Spleen (tissue), 11 donors: Measurements from ENCODE around the gene CCDC78. TPM values are rescaled to one million over a fixed set of nuclear protein-coding genes. Genes with fewer than 3 reads are reported as not detected.

Experiments
- DNase-seq: peaks from one replicate; pipeline ENCODE4 v3.0.0-alpha.2; 2020
- H3K27ac ChIP-seq, 8 donors: fragments of 200-600 bp; sonication (generic) in 7 of 8; 1 replicate in 4 of 8; 2 replicates in 4 of 8; pipeline versions ENCODE4 v1.5.0 to v1.8.0; 2016 to 2021; ENCODE audit warnings: inconsistent platforms in 4 of 8, mild to moderate bottlenecking in 4 of 8, moderate library complexity in 1 of 8
- H3K27me3 ChIP-seq, 7 donors: fragments of 200-600 bp; sonication (generic) in 6 of 7; replicated peaks in 1 of 7; 1 replicate in 4 of 7; 2 replicates in 3 of 7; pipeline versions ENCODE4 v1.5.0 to v1.8.0; 2016 to 2021; ENCODE audit warnings: inconsistent platforms in 3 of 7, mild to moderate bottlenecking in 1 of 7
- H3K36me3 ChIP-seq, 6 donors: fragments of 200-600 bp; sonication (generic) in 5 of 6; 1 replicate in 4 of 6; 2 replicates in 2 of 6; pipeline versions ENCODE4 v1.5.0 to v1.8.0; 2016 to 2021; ENCODE audit warnings: inconsistent platforms in 2 of 6
- H3K4me1 ChIP-seq, 6 donors: fragments of 200-600 bp; sonication (generic) in 5 of 6; 1 replicate in 3 of 6; 2 replicates in 3 of 6; pipeline versions ENCODE4 v1.5.0 to v1.8.0; 2016 to 2021; ENCODE audit warnings: inconsistent platforms in 3 of 6
- H3K4me3 ChIP-seq, 8 donors: fragments of 200-600 bp; sonication (generic) in 7 of 8; 1 replicate in 4 of 8; 2 replicates in 4 of 8; pipeline versions ENCODE4 v1.5.0 to v1.8.0; 2016 to 2021; ENCODE audit warnings: inconsistent platforms in 4 of 8, mild to moderate bottlenecking in 4 of 8, moderate library complexity in 2 of 8
- H3K9me3 ChIP-seq, 8 donors: fragments of 200-600 bp; sonication (generic) in 7 of 8; 1 replicate in 4 of 8; 2 replicates in 4 of 8; pipeline versions ENCODE4 v1.5.0 to v1.8.0; 2016 to 2021; ENCODE audit warnings: inconsistent platforms in 4 of 8
- CTCF ChIP-seq, 11 experiments: fragments of 200-600 bp in 7 of 11; fragments of 450-650 bp in 4 of 11; sonication (generic) in 4 of 11; IDR thresholded peaks in 8 of 11; conservative IDR thresholded peaks in 3 of 11; 1 replicate in 7 of 11; 2 replicates in 4 of 11; pipeline versions ENCODE4 v1.4.0 to v1.8.0; 2016 to 2021; ENCODE audit warnings: antibody characterized with exemption in 11 of 11, inconsistent platforms in 4 of 11, mild to moderate bottlenecking in 1 of 11
- POLR2A ChIP-seq, 3 donors: fragments of 450-650 bp; IDR thresholded peaks; one replicate each; pipeline ENCODE4 v1.5.1; 2017; ENCODE audit warnings: antibody characterized with exemption in 3 of 3, mild to moderate bottlenecking in 1 of 3
- POLR2AphosphoS5 ChIP-seq, 3 donors: sonication (generic); formaldehyde crosslinking; IDR thresholded peaks; one replicate each; pipeline ENCODE4 v1.5.1; 2017; ENCODE audit warnings: antibody characterized with exemption in 3 of 3
- WGBS, 5 donors: extraction: QIAGEN DNeasy Blood & Tissue Kit in 3 of 5; methylation state at CpG; one replicate each; pipeline versions ENCODE4 v1.1.5 to v1.1.7; 2013 to 2018; 5-methylcytosine and 5-hydroxymethylcytosine counted together
- intact Hi-C: fragments of 100-400 bp; cut with DNase I; formaldehyde crosslinking; loops from one replicate; pipeline ENCODE4 v1.15.0; 2023; ENCODE audit warnings: low total_unique reads
- polyA plus RNA-seq, 3 donors: library from polyadenylated mRNA; stranded (reverse); fragments of 200-250 nt; gene quantifications; one replicate each; pipeline ENCODE4 v1.2.1, GENCODE V29; 2013
- total RNA-seq, 7 donors: library from RNA; depleted of rRNA in 3 of 7; stranded (reverse); fragments of >200 nt in 3 of 7; fragmentation: NEBNext Ultra II Directional in 4 of 7; extraction: Animal tissue kit (Norgen Biotek cat#: 25700) in 4 of 7; gene quantifications; one replicate each; pipeline versions ENCODE4 v1.1.0 to v1.2.1, GENCODE V29; 2016 to 2021
- donor health status: healthy with polysubstance abuse.
- donor health status: DM: no; HTN: no; CAD: no; lungs with moderate emphysema.
- donor health status: DM: no; HTN: no; CAD: no.
- donor health status: Bipolar disorder and iron deficiency.
- donor health status: healthy.
- donor health status: DM: no; HTN: no; CAD: no.
- donor health status: DM: yes; HTN: yes; CAD: no.

CCDC78 gene
- total and polyA plus RNA-seq, 10 donors, result 2.9 to 23.7 (median 7.2) TPM

DNA sequence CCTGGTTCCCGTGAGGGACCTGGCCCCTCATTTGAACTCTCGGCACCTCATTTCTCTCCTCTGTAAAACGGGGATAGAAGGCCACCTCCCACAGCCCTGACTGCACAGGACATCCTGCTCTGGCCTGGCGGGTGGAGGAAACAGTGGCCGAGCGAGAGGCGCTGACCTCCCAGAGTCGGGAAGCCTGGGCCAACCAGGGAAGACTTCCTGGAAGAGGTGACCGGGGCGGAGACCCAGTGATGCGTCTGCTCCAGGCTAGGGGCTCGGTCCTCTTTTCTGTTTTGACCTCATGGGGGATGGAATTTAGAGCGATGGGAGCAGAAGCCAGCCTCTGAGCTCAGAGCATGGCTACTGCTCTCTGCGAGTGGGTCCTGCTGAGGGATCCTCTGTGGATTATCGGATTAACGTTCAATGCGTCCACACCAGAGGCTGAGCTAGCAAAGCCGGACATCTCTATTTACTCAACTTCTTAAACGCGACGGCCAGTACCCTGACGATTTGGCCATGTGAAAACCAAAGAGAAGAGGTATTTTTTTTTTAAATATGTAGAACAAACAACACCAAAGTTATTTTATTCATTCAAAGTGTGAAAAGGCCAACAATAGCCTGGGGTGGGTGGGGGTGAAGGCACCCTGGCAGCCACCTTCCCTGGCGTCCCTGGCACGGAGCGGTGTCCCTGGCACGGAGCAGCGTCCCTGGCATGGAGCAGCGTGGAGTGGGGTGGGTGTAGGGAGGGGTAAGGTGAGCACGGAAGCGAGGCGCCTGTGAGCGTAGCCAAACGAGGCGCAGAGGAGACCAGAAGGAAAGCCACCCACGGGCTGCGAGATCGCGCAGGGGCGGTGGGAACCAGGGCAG is 25.1 kb upstream of the CCDC78 start:
- Histone ChIP-seq H3K27me3 (peaks cover 0 to 6% (median 0%) of the 10 kb centered on the region in 7 donors), H3K36me3 (no peaks in the 10 kb centered on the region), H3K4me3 (no peak overlapping the region), H3K9me3 (peaks cover 0 to 1% (median 0%) of the 10 kb centered on the region in 8 donors), H3K4me1 (peaks cover 0 to 12% (median 2%) of the 10 kb centered on the region in 6 donors), H3K27ac (no peak overlapping the region)
- DNase-seq, result no peak
- TF ChIP-seq POLR2A (IDR thresholded peaks at IDR 0.05), result no peak
- TF ChIP-seq CTCF (IDR thresholded peaks at IDR 0.05 in 8 of 11, conservative IDR thresholded peaks at IDR 0.05 in 3 of 11), result no peak
- no peak for TF ChIP-seq POLR2AphosphoS5 (IDR thresholded peaks at IDR 0.05)
- intact Hi-C loops, result no loop called here
- WGBS, 5 donors, result 72 to 85% (median 77%) methylated on average over 37 to 39 of the region's 39 CpGs

DNA sequence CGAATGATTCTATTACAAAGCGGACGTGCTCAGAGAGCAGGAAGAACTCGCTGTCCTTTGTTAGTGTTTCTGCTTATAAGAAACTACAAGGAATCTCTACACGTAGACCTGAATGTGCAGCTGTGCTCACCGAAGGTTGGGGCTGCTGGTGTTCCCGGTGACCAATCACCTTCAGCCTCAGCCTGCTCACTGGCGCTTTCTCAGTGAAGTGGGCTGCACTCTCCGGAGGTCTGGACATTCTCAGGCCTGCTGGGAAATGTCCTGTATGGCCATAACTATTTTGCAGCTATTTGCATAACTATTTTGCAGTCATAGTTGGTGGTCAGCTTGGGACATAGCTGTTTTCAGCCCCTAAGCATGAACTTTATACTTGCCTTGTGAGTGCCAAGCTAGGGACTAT is 24.2 kb upstream of the CCDC78 start:
- H3K36me3 ChIP-seq, result no peaks in the 10 kb centered on the region
- no peak overlapping the region for H3K27ac ChIP-seq
- H3K4me3 ChIP-seq, result no peak overlapping the region
- TF ChIP-seq POLR2A (IDR thresholded peaks at IDR 0.05), result no peak
- no peak for TF ChIP-seq POLR2AphosphoS5 (IDR thresholded peaks at IDR 0.05)
- no peak for TF ChIP-seq CTCF (IDR thresholded peaks at IDR 0.05 in 8 of 11, conservative IDR thresholded peaks at IDR 0.05 in 3 of 11)
- WGBS, 5 donors, result 68 to 77% (median 76%) methylated on average over 9 of the region's 9 CpGs
- peaks cover 0 to 9% (median 0%) of the 10 kb centered on the region in 7 donors for H3K27me3 ChIP-seq
- peaks cover 0 to 12% (median 2%) of the 10 kb centered on the region in 6 donors for H3K4me1 ChIP-seq
- DNase-seq, result no peak
- intact Hi-C loops, result no loop called here
- no peaks in the 10 kb centered on the region for H3K9me3 ChIP-seq

- no peak overlapping the region for H3K4me3 ChIP-seq
- WGBS, 5 donors, result 70 to 96% (median 85%) methylated on average over 6 of the region's 6 CpGs
- H3K9me3 ChIP-seq, result no peaks in the 10 kb centered on the region
- TF ChIP-seq POLR2A (IDR thresholded peaks at IDR 0.05) (no peak), POLR2AphosphoS5 (IDR thresholded peaks at IDR 0.05) (no peak), CTCF (IDR thresholded peaks at IDR 0.05 in 8 of 11, conservative IDR thresholded peaks at IDR 0.05 in 3 of 11) (no peak)
- H3K4me1 ChIP-seq, result no peaks in the 10 kb centered on the region
- no peak for DNase-seq
- H3K36me3 ChIP-seq, result no peaks in the 10 kb centered on the region
- peaks cover 0 to 15% (median 0%) of the 10 kb centered on the region in 7 donors for H3K27me3 ChIP-seq
- intact Hi-C loops, result no loop called here
- no peak overlapping the region for H3K27ac ChIP-seq
Observed at GRCh38 chr16:749010-749409, 22.8 kb upstream of the CCDC78 start.

GRCh38 chr16:747978-748746 is 21.9 kb upstream of the CCDC78 start:
- no peak for TF ChIP-seq POLR2A (IDR thresholded peaks at IDR 0.05)
- no peak for TF ChIP-seq CTCF (IDR thresholded peaks at IDR 0.05 in 8 of 11, conservative IDR thresholded peaks at IDR 0.05 in 3 of 11)
- TF ChIP-seq POLR2AphosphoS5 (IDR thresholded peaks at IDR 0.05), result no peak
- intact Hi-C loops, result no loop called here
- Histone ChIP-seq H3K9me3 (no peaks in the 10 kb centered on the region), H3K27me3 (peaks cover 0 to 17% (median 0%) of the 10 kb centered on the region in 7 donors), H3K36me3 (no peaks in the 10 kb centered on the region), H3K4me1 (no peaks in the 10 kb centered on the region), H3K4me3 (no peak overlapping the region), H3K27ac (no peak overlapping the region)
- 82 to 92% (median 86%) methylated on average over 31 to 39 of the region's 39 CpGs for WGBS, 5 donors
- no peak for DNase-seq
